ENCODE measurements around the gene TH.
"Not testable (repeated sequence)": the region's sequence is repeated elsewhere in the genome, so short reads cannot be mapped to it uniquely, and the experiment has no call there.

The TH gene

DNA sequence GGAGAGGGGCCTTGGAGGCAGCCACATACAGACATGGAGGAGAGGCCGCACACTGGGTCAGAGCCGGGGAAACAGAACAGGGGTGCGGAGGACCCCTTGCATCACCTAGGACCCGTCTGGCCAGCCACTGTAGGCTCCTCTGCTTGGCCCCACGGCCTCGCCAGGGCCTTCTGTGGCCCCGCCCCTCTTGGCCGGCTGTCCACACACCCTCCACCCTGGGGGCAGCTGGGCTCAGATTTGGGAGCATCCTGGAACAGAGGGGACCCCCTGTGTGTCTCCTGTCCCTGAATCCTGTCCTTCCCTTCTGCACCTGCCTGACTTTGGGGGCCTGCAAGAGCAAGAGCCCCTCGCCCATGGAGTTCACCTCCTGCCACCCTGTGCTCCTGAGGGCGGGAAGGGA, 7.9 kb upstream of the TH start:
- Histone ChIP-seq H3K4me2 (ENCODE audit: low read length) (no peak overlapping the region), H3K36me3 (ENCODE audit: insufficient read depth, low read length) (no peaks in the 10 kb centered on the region), H3K9ac (ENCODE audit: low read depth, low read length) (no peak overlapping the region), H3K9me3 (replicated peaks; ENCODE audit: low read length) (no peaks in the 10 kb centered on the region), H3K27me3 (ENCODE audit: control insufficient read depth, insufficient read depth, low read length) (peaks cover 7% of the 10 kb centered on the region), H3K4me1 (ENCODE audit: control insufficient read depth, insufficient read depth, low read length) (peaks cover 37% of the 10 kb centered on the region), H3K4me3 (ENCODE audit: low read length) (no peak overlapping the region)

DNA sequence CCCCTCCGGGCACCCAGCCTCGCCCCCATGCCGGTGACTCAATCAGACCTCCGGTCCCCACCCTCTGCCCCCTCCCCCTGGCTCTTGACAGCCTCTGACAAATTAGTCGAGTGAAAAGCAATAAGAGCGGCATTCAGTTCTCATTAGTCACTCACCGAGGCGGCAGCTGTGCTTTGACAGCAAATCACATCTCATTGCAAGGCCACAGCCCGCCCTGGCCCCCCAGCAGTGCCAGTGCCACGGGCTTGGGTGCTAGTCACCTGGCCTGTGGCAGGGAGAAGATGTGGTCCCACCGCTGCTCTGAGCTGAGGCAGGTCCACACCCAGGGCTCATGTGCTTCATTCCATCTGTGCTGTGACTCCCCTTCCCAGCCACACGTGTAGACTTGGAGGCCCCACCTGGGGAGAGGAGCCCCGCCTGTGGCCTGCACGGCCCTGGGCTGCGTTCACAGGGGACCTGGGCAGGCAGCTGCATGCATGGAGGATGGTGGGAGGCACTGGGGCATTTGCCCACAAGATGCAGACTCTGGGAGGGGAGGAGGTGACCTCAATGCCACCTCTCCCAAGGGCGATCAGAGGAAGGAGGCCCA, 7.4 kb upstream of the TH start:
- Histone ChIP-seq H3K9me3 (replicated peaks; ENCODE audit: low read length) (no peaks in the 10 kb centered on the region), H3K36me3 (ENCODE audit: insufficient read depth, low read length) (no peaks in the 10 kb centered on the region), H3K27me3 (ENCODE audit: control insufficient read depth, insufficient read depth, low read length) (peaks cover 3% of the 10 kb centered on the region), H3K4me2 (ENCODE audit: low read length) (peak overlapping the region; percentile 36), H3K4me1 (ENCODE audit: control insufficient read depth, insufficient read depth, low read length) (peaks cover 37% of the 10 kb centered on the region), H3K4me3 (ENCODE audit: low read length) (no peak overlapping the region), H3K9ac (ENCODE audit: low read depth, low read length) (no peak overlapping the region)

DNA sequence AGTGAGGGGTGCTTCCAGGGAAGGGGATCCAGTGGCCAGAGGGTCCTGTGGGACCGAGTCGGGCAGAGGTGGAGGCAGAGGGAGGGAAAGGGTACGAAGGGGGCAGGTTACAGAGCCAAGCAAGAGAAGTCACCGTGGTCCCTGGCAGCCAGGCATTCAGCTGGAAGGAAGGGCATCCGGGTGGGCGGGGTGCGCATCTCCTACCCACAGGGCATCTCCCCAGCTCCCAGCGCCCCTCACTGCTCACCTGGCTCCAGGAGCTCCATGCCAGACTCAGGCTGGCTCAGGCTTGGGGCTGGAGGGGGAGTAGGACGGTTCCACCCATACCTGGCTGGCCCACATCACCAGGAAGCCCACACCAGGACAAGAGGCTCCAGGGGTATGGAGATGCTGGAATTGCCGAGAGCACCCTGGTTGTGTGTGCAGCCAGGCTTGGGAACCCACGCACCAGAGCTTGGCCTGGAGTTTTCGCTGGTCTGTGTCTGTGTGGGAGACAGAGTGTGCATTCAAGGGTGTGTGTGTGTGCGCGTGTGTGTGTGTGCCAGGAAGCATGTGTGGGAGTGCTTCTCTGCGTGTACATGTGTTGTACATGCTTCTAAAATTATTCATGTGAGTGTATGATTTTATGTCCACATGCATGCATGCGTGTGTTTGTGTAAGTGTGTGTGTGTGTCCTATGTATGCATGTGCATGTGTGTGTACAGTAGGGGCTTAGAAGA, 6.6 kb upstream of the TH start:
- not testable (repeated sequence) for H3K27me3 ChIP-seq (ENCODE audit: control insufficient read depth, insufficient read depth, low read length); H3K9ac ChIP-seq (ENCODE audit: low read depth, low read length); H3K36me3 ChIP-seq (ENCODE audit: insufficient read depth, low read length); H3K9me3 ChIP-seq (replicated peaks; ENCODE audit: low read length); H3K4me3 ChIP-seq (ENCODE audit: low read length)
- H3K4me2 ChIP-seq (ENCODE audit: low read length), result peak overlapping the region; percentile 22
- peaks cover 37% of the 10 kb centered on the region for H3K4me1 ChIP-seq (ENCODE audit: control insufficient read depth, insufficient read depth, low read length)

DNA sequence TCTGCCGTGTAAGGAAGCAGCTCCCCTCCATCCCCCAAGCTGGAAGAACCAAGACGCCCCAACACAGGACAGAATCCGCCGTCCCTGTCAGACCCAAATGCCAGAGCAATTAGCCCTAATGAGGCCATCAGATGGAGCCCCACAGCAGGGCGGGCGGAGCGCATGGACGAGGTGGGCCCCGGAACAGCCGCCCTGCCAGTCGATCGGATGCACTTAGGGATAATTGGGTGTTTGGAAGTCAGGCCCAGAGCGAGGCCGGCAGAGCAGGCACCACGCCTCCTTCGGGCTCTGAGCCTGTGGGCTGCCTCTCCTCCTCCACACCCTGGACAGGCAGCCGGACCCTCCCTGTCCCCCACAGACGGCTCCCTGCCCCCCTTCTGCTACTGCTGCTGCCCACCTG, 5.5 kb upstream of the TH start:
- Histone ChIP-seq H3K4me2 (ENCODE audit: low read length) (no peak overlapping the region), H3K9ac (ENCODE audit: low read depth, low read length) (no peak overlapping the region), H3K4me1 (ENCODE audit: control insufficient read depth, insufficient read depth, low read length) (peaks cover 37% of the 10 kb centered on the region), H3K9me3 (replicated peaks; ENCODE audit: low read length) (no peaks in the 10 kb centered on the region), H3K4me3 (ENCODE audit: low read length) (no peak overlapping the region), H3K36me3 (ENCODE audit: insufficient read depth, low read length) (no peaks in the 10 kb centered on the region), H3K27me3 (ENCODE audit: control insufficient read depth, insufficient read depth, low read length) (no peaks in the 10 kb centered on the region)

DNA sequence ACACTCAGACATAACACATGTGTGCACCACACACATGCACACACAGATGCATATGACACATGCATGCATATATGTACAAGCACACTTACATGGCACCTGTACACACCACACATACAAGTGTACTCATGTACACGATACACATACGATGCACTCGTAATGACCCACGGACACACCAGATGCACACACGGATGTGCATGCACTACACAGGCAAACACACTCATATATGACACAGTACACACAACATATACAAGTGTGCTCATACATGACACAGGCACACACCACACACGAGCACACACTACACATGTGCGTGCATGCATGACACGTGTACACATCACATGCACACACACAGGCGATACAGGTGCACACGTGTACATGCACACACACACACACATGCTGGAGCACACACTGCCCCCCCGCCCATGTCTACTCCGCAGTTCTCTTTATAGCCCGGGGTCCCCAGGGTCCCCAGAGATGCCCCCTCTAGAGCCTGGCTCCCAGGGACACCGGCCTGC, 4.8 kb upstream of the TH start:
- Histone ChIP-seq H3K4me2 (ENCODE audit: low read length) (no peak overlapping the region), H3K4me1 (ENCODE audit: control insufficient read depth, insufficient read depth, low read length) (peaks cover 37% of the 10 kb centered on the region), H3K27me3 (ENCODE audit: control insufficient read depth, insufficient read depth, low read length) (no peaks in the 10 kb centered on the region), H3K4me3 (ENCODE audit: low read length) (no peak overlapping the region), H3K36me3 (ENCODE audit: insufficient read depth, low read length) (no peaks in the 10 kb centered on the region), H3K9me3 (replicated peaks; ENCODE audit: low read length) (no peaks in the 10 kb centered on the region), H3K9ac (ENCODE audit: low read depth, low read length) (no peak overlapping the region)

DNA sequence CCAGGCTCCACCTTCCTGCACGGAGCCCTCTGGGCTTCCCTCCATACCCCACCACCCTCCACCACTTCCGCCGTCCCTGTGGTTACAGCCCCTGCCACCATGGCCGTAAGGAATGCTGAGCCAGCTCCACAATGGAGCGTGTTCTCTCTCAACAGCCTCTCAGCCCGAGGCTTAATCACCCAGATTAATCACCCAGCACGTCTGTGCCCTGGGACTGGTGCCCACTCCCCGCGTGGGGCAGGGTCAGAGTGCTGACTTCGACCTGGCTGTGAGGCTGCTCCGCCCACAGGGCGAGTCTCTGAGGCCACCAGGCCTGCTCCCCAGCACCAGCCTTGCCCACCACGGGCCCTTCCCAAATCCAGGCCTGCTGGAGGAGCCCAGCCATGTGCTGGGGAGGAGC, 4.0 kb upstream of the TH start:
- H3K4me2 ChIP-seq (ENCODE audit: low read length), result peak overlapping the region; percentile 28
- H3K4me1 ChIP-seq (ENCODE audit: control insufficient read depth, insufficient read depth, low read length), result peaks cover 33% of the 10 kb centered on the region
- no peaks in the 10 kb centered on the region for H3K9me3 ChIP-seq (replicated peaks; ENCODE audit: low read length)

DNA sequence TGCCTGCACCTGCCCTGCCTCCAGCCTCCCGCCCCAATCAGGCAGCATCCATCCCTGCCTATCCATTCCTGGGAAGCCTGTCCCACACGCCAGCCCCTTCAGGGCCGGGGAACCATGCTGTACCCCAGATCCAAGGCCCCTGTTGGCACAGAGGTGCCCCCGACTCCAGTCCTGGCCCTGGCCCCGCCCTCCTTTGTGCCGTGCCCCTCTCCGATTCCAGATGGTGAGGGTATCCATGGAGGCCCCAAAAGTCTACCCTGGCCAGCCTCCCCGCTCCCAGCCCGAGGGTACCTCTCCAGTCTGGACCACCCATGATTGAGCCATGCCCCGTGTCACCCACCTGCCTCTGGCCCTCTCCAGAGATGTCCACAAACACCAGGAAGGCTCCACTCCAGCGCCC, 2.7 kb upstream of the TH start:
- H3K4me1 ChIP-seq (ENCODE audit: control insufficient read depth, insufficient read depth, low read length), result peaks cover 26% of the 10 kb centered on the region
- H3K4me2 ChIP-seq (ENCODE audit: low read length), result no peak overlapping the region

More for the DNA sequence above, 4.0 kb upstream of the TH start:
- Histone ChIP-seq H3K4me3 (ENCODE audit: low read length) (no peak overlapping the region), H3K36me3 (ENCODE audit: insufficient read depth, low read length) (no peaks in the 10 kb centered on the region), H3K27me3 (ENCODE audit: control insufficient read depth, insufficient read depth, low read length) (no peaks in the 10 kb centered on the region), H3K9ac (ENCODE audit: low read depth, low read length) (peak overlapping the region; percentile 30)

DNA sequence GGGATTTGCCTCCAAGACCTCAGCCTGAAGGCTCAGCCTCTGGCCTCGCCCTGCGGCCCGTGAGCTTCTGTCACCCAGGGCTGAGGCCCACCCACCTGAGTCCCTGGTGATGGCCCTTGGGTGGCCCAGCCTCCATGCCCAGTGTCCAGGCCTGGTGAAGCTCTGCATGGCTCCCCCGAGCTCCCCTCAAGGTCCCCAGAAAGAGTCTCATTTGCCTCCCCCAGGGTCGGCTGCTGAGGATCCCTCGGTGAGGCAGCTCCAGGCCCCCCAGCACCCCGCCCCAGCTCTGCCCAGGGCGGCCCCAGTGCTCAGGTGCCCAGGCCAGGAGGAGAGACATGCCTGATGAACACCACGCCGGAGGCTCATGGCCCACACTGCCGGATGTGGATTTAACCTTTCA, 2.1 kb upstream of the TH start:
- no peak overlapping the region for H3K4me2 ChIP-seq (ENCODE audit: low read length)
- H3K9me3 ChIP-seq (replicated peaks; ENCODE audit: low read length), result no peaks in the 10 kb centered on the region
- H3K4me3 ChIP-seq (ENCODE audit: low read length), result no peak overlapping the region
- H3K36me3 ChIP-seq (ENCODE audit: insufficient read depth, low read length), result no peaks in the 10 kb centered on the region
- peaks cover 20% of the 10 kb centered on the region for H3K4me1 ChIP-seq (ENCODE audit: control insufficient read depth, insufficient read depth, low read length)
- H3K27me3 ChIP-seq (ENCODE audit: control insufficient read depth, insufficient read depth, low read length), result peaks cover 5% of the 10 kb centered on the region
- no peak overlapping the region for H3K9ac ChIP-seq (ENCODE audit: low read depth, low read length)

More for the DNA sequence above, 2.7 kb upstream of the TH start:
- Histone ChIP-seq H3K4me3 (ENCODE audit: low read length) (no peak overlapping the region), H3K36me3 (ENCODE audit: insufficient read depth, low read length) (no peaks in the 10 kb centered on the region), H3K9ac (ENCODE audit: low read depth, low read length) (no peak overlapping the region), H3K9me3 (replicated peaks; ENCODE audit: low read length) (no peaks in the 10 kb centered on the region), H3K27me3 (ENCODE audit: control insufficient read depth, insufficient read depth, low read length) (peaks cover 5% of the 10 kb centered on the region)

DNA sequence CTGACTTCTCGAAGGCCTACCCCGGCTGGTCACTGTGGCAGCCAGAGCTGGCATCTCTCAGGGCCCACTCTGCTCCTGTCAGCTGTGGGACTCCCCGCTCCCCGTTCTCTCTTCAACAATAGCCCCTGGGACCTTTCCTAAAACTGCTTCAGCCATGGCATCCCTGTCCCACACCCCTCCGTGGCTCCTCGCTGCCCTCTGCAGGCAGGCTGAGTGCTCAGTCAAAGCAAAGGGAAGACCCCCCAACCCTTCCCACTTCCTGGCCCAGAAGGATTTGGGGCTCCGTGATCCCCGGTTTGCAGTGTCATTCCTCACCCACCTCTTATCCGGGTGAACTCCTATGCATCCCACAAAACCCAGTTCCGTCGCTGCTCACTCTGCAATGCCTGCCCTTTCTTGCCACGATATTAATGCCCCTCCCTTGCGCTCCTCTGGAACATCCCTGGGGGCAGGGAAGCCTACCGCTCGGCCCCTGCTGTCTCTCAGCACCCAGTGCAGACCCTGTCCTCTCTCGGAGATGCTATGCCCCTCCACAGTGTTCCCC, 1.6 kb upstream of the TH start:
- H3K36me3 ChIP-seq (ENCODE audit: insufficient read depth, low read length), result no peaks in the 10 kb centered on the region
- H3K4me2 ChIP-seq (ENCODE audit: low read length), result no peak overlapping the region
- H3K27me3 ChIP-seq (ENCODE audit: control insufficient read depth, insufficient read depth, low read length), result peaks cover 5% of the 10 kb centered on the region
- H3K4me1 ChIP-seq (ENCODE audit: control insufficient read depth, insufficient read depth, low read length), result peaks cover 15% of the 10 kb centered on the region
- no peak overlapping the region for H3K9ac ChIP-seq (ENCODE audit: low read depth, low read length)
- H3K9me3 ChIP-seq (replicated peaks; ENCODE audit: low read length), result no peaks in the 10 kb centered on the region
- H3K4me3 ChIP-seq (ENCODE audit: low read length), result no peak overlapping the region

DNA sequence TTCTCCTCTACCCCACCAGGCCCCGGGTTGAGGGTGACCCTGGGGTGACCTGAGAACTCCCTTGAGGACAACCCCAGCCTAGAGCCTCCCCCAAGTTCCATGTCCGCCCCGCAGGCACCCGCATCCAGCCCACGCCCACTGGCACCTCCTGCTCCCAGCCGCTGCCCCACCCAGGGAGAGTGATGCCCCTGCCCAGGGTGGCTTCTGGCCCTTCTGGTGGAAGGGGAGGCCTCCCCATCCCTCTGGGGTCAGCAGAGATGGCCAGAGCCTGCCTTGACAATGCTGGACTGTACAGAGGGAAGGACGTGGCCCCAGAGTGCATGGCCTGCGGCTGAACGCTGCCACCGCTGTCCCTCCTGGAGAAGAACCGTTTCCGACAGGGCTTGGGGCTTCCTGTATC, 1.1 kb upstream of the TH start:
- H3K9ac ChIP-seq (ENCODE audit: low read depth, low read length), result no peak overlapping the region
- peaks cover 15% of the 10 kb centered on the region for H3K4me1 ChIP-seq (ENCODE audit: control insufficient read depth, insufficient read depth, low read length)
- H3K27me3 ChIP-seq (ENCODE audit: control insufficient read depth, insufficient read depth, low read length), result peaks cover 5% of the 10 kb centered on the region
- no peak overlapping the region for H3K4me3 ChIP-seq (ENCODE audit: low read length)
- no peaks in the 10 kb centered on the region for H3K36me3 ChIP-seq (ENCODE audit: insufficient read depth, low read length)
- no peak overlapping the region for H3K4me2 ChIP-seq (ENCODE audit: low read length)
- H3K9me3 ChIP-seq (replicated peaks; ENCODE audit: low read length), result no peaks in the 10 kb centered on the region

DNA sequence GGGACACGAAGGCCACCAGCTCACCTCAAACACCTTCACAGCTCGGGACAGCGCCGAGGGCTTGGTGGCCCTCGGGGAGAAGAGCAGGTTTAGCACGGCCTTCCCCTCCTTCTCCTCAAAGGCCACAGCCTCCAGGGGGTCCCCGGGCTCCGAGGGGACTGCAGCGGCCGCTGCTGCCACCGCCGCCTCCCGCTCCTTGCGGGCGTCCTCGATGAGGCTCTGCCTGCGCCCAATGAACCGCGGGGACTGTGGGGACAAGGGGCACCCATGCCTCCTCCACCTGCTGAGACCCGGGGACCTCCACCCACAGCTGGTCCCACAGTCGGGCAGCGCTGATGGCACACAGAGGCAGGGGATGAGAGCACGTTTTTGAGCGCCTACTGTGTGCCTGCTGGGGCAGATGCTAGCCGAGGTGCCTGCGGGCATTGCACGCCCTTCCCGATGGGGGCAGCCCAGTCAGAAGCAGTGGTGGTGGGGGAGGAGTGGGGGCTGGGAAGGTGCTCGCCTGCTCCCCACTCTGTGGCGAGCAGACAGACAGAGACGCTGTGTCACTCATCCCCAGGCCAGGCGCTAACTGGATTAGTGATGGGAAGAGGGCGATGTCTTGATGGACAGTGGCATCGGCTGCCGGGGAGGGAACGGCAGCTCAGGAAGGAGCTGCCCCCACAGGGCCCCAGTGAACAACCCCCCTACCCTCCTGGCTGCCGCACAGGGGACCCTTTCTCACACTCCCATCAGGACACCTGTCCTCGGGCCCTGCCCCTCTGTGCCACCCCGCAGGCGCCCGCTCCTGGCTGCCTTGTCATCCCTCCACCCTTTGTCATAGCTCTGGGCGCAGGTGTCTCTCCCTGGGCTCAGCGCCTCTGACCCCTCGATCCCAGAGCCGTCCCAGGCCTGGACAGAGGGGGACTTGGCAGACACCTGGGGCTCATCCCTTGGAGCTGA, 1.7 kb downstream of the TH start:
- no peaks in the 10 kb centered on the region for H3K9me3 ChIP-seq (replicated peaks; ENCODE audit: low read length)
- H3K4me2 ChIP-seq (ENCODE audit: low read length), result no peak overlapping the region
- no peak overlapping the region for H3K9ac ChIP-seq (ENCODE audit: low read depth, low read length)
- H3K4me1 ChIP-seq (ENCODE audit: control insufficient read depth, insufficient read depth, low read length), result no peaks in the 10 kb centered on the region
- no peak overlapping the region for H3K4me3 ChIP-seq (ENCODE audit: low read length)
- H3K27me3 ChIP-seq (ENCODE audit: control insufficient read depth, insufficient read depth, low read length), result peaks cover 13% of the 10 kb centered on the region
- no peaks in the 10 kb centered on the region for H3K36me3 ChIP-seq (ENCODE audit: insufficient read depth, low read length)
